HG03045 (cell line): ENCODE results near the gene PSORS1C2.
"Not testable (repeated sequence)": the region's sequence is repeated elsewhere in the genome, so short reads cannot be mapped to it uniquely, and the experiment has no call there.

ENCODE experiments used
- ATAC-seq: cut with Tn5 transposase; IDR thresholded peaks from one replicate; pipeline ENCODE4 v1.9.1; 2021; ENCODE audit warnings: mild to moderate bottlenecking, moderate library complexity; ENCODE audit not compliant: unreplicated experiment

PSORS1C2 gene

GRCh38 chr6:31138982-31139381 is at the start of gene PSORS1C2:
Gene PSORS1C2, minus strand, starts transcription at chr6:31139066. Its CDS starts 40 bp downstream, at chr6:31139026.
- ATAC-seq: no peak

GRCh38 chr6:31187780-31188194 is 48.9 kb upstream of the PSORS1C2 start:
- no peak for ATAC-seq

- no peak for ATAC-seq
These were observed 47.3 kb upstream of the PSORS1C2 start for GRCh38 chr6:31186052-31186734.

GRCh38 chr6:31185695-31186051 is 46.8 kb upstream of the PSORS1C2 start:
- not testable (repeated sequence) for ATAC-seq

GRCh38 chr6:31183859-31184258 is 45.0 kb upstream of the PSORS1C2 start:
- not testable (repeated sequence) for ATAC-seq

GRCh38 chr6:31183287-31183686 is 44.4 kb upstream of the PSORS1C2 start:
- not testable (repeated sequence) for ATAC-seq

- ATAC-seq: no peak
These were observed 41.6 kb upstream of the PSORS1C2 start for GRCh38 chr6:31180500-31180899.

- no peak for ATAC-seq
These were observed 41.0 kb upstream of the PSORS1C2 start for GRCh38 chr6:31179896-31180295.

GRCh38 chr6:31179042-31179386 is 40.1 kb upstream of the PSORS1C2 start:
- ATAC-seq: no peak

- no peak for ATAC-seq
These were observed 39.5 kb upstream of the PSORS1C2 start for GRCh38 chr6:31178143-31179041.

GRCh38 chr6:31175971-31176370 is 37.1 kb upstream of the PSORS1C2 start:
- ATAC-seq: no peak

- ATAC-seq: no peak
These were observed 35.5 kb upstream of the PSORS1C2 start for GRCh38 chr6:31174378-31174777.

- no peak for ATAC-seq
These were observed 34.5 kb upstream of the PSORS1C2 start for GRCh38 chr6:31173406-31173805.

- ATAC-seq: no peak
These were observed 34.1 kb upstream of the PSORS1C2 start for GRCh38 chr6:31172973-31173384.

- no peak for ATAC-seq
These were observed 33.4 kb upstream of the PSORS1C2 start for GRCh38 chr6:31171931-31172905.

GRCh38 chr6:31170987-31171671 is 32.3 kb upstream of the PSORS1C2 start:
- no peak for ATAC-seq

- no peak for ATAC-seq
These were observed 31.7 kb upstream of the PSORS1C2 start, which contains the start of gene POU5F1 for GRCh38 chr6:31170600-31170881. Gene POU5F1, minus strand, starts transcription at chr6:31170682. Its CDS starts 62 bp downstream, at chr6:31170620.

GRCh38 chr6:31169858-31170599 is 31.2 kb upstream of the PSORS1C2 start:
- ATAC-seq: not testable (repeated sequence)

- no peak for ATAC-seq
These were observed 30.4 kb upstream of the PSORS1C2 start for GRCh38 chr6:31169123-31169857.
